Right ventricle myocardium inferior (tissue), 1 donor: ENCODE data around the gene LARGE1. TPM values are rescaled to one million over a fixed set of nuclear protein-coding genes. Genes with fewer than 3 reads are reported as not detected.

ENCODE experiments used
- ATAC-seq: fragments of 200-7000 bp; cut with Tn5 transposase; one replicate; pipeline ENCODE4 v1.9.1; 2020; ENCODE audit warnings: mild to moderate bottlenecking, moderate library complexity
- DNase-seq: peaks from one replicate; pipeline ENCODE4 v3.0.0; 2021; ENCODE audit errors: missing footprints
- intact Hi-C: fragments of 100-400 bp; cut with DNase I; formaldehyde crosslinking; loops from one replicate; pipeline ENCODE4 v1.11.0; 2022
- microRNA-seq: library from miRNA; unstranded; fragments of <30 nt; microRNA quantifications from one replicate; pipeline ENCODE4 v1.2.0, GENCODE V29; 2020
- total RNA-seq: library from RNA; stranded (reverse); fragmentation: NEBNext Ultra II Directional; extraction: Animal tissue kit (Norgen Biotek cat#: 25700); gene quantifications from one replicate; pipeline ENCODE4 v1.2.1, GENCODE V29; 2021
- donor health status: DM: no; HTN: yes; CAD: no; lungs with severe emphysema.

The LARGE1 gene
- total RNA-seq, 1 donor from 2014 or later: 152 TPM

GRCh38 chr22:33272871-33273270, 647.4 kb downstream of the LARGE1 start:
- intact Hi-C loops: no loop called here
- ATAC-seq (no peak), DNase-seq (no peak)

GRCh38 chr22:33272180-33272579, 648.1 kb downstream of the LARGE1 start:
- ATAC-seq: no peak
- no peak for DNase-seq
- intact Hi-C loops: no loop called here

GRCh38 chr22:33271390-33272161, 648.7 kb downstream of the LARGE1 start:
- DNase-seq (peak; percentile 77), ATAC-seq (peak; percentile 86)
- intact Hi-C loops: no loop called here

- intact Hi-C loops: no loop called here
- ATAC-seq: no peak
Measured at GRCh38 chr22:33270596-33270995, 649.7 kb downstream of the LARGE1 start.

GRCh38 chr22:33261699-33262098, 658.6 kb downstream of the LARGE1 start:
- DNase-seq (no peak), ATAC-seq (no peak)
- intact Hi-C loops: no loop called here

More at GRCh38 chr22:33270596-33270995, 649.7 kb downstream of the LARGE1 start:
- DNase-seq: no peak

GRCh38 chr22:33260498-33260897, 659.8 kb downstream of the LARGE1 start:
- ATAC-seq: no peak
- DNase-seq: no peak
- intact Hi-C loops: no loop called here

GRCh38 chr22:33255791-33256190, 664.5 kb downstream of the LARGE1 start:
- no peak for ATAC-seq
- no peak for DNase-seq
- intact Hi-C loops: no loop called here

- ATAC-seq (no peak), DNase-seq (no peak)
- intact Hi-C loops: no loop called here
Measured at GRCh38 chr22:33248948-33249347, 671.3 kb downstream of the LARGE1 start.

- intact Hi-C loops: no loop called here
- ATAC-seq: no peak
Measured at GRCh38 chr22:33247758-33248157, 672.5 kb downstream of the LARGE1 start.

GRCh38 chr22:33242078-33242477, 678.2 kb downstream of the LARGE1 start:
- no peak for ATAC-seq
- intact Hi-C loops: no loop called here
- DNase-seq: no peak

More at GRCh38 chr22:33247758-33248157, 672.5 kb downstream of the LARGE1 start:
- no peak for DNase-seq

GRCh38 chr22:33240888-33241475, 679.3 kb downstream of the LARGE1 start:
- ATAC-seq: no peak
- no peak for DNase-seq
- intact Hi-C loops: no loop called here

GRCh38 chr22:33232071-33232470, 688.2 kb downstream of the LARGE1 start:
- DNase-seq: no peak
- intact Hi-C loops: no loop called here
- ATAC-seq: no peak

- intact Hi-C loops: no loop called here
- ATAC-seq: no peak
- no peak for DNase-seq
Measured at GRCh38 chr22:33227791-33228190, 692.5 kb downstream of the LARGE1 start.

GRCh38 chr22:33224841-33225240, 695.4 kb downstream of the LARGE1 start:
- ATAC-seq (no peak), DNase-seq (no peak)
- intact Hi-C loops: no loop called here

Small RNA genes lying within 50 kb of the gene (microRNA-seq; reads per million reads assigned to microRNA genes)
- not detected for gene MIR4764
